Endothelial cell of umbilical vein (primary cell): Measurements from ENCODE around the gene BAG5. TPM values are rescaled to one million over a fixed set of nuclear protein-coding genes. Genes with fewer than 3 reads are reported as not detected.

Experiments used
- BruUV-seq: library from RNA; stranded (reverse); fragments of 400-500 nt; replicated peaks from 2 replicates; lab custom pipeline; 2021; lab: Mats Ljungman, UMichigan
- CTCF ChIA-PET: fragments of 300-600, 350-600 bp; sonication (Branson Sonifier 250); formaldehyde crosslinking; loops from one replicate; lab custom pipeline; 2021; ENCODE audit warnings: antibody characterized with exemption, inconsistent platforms; lab: Charles Lee
- POLR2A ChIA-PET: fragments of 300-600, 350-600 bp; sonication (Branson Sonifier 250); formaldehyde crosslinking; loops from one replicate; lab custom pipeline; 2021; ENCODE audit warnings: antibody characterized with exemption, inconsistent platforms; lab: Charles Lee
- DNase-seq: peaks from one replicate; pipeline ENCODE4 v3.0.0-alpha.2; 2011; ENCODE audit warnings: low read depth, low spot score
- FAIRE-seq: peaks from 2 replicates; lab custom pipeline; 2011; peaks lifted over from hg19 to GRCh38; lab: Jason Lieb, UNC
- H2AFZ ChIP-seq: 2 replicates; pipeline ENCODE4 v1.6.0; 2012; ENCODE audit warnings: low read depth, low read length, control low read depth, inconsistent platforms
- H3K27ac ChIP-seq: 2 replicates; pipeline ENCODE4 v1.5.1; 2011; ENCODE audit warnings: low read depth, mild to moderate bottlenecking, control low read depth, low read length, moderate library complexity; ENCODE audit not compliant: insufficient read depth
- H3K27me3 ChIP-seq, 2 experiments: 2 replicates each; pipeline versions ENCODE4 v1.6.0 to v1.6.1; 2011; ENCODE audit warnings: low read length in 2 of 2, mixed read lengths in 1 of 2; ENCODE audit not compliant: control insufficient read depth in 2 of 2, insufficient read depth in 2 of 2
- H3K36me3 ChIP-seq, 2 experiments: 2 replicates in 1 of 2; 3 replicates in 1 of 2; pipeline ENCODE4 v1.5.1; 2011; ENCODE audit warnings: low read length in 2 of 2, mild to moderate bottlenecking in 1 of 2, moderate library complexity in 1 of 2; ENCODE audit not compliant: control insufficient read depth in 2 of 2, insufficient read depth in 2 of 2; ENCODE audit errors: extremely low read depth in 1 of 2
- H3K4me1 ChIP-seq: 3 replicates; pipeline ENCODE4 v1.5.1; 2011; ENCODE audit warnings: mild to moderate bottlenecking, low read length; ENCODE audit not compliant: control insufficient read depth, insufficient read depth; ENCODE audit errors: extremely low read depth
- H3K4me2 ChIP-seq: 2 replicates; pipeline ENCODE4 v1.6.1; 2011; ENCODE audit warnings: low read length, control low read depth, mixed read lengths; ENCODE audit not compliant: insufficient read depth
- H3K4me3 ChIP-seq, 3 experiments: fragments of 200-600 bp in 1 of 3; sonication (generic), shearing (Covaris generic) in 1 of 3; replicated peaks in 1 of 3; 2 replicates each; pipeline ENCODE4 v1.5.1; 2011 to 2016; ENCODE audit warnings: control low read depth in 3 of 3, low read length in 3 of 3, mild to moderate bottlenecking in 2 of 3, inconsistent platforms in 1 of 3, low read depth in 1 of 3, moderate library complexity in 1 of 3; ENCODE audit not compliant: insufficient read depth in 1 of 3
- H3K79me2 ChIP-seq: 2 replicates; pipeline ENCODE4 v1.6.0; 2012; ENCODE audit warnings: low read length, inconsistent platforms; ENCODE audit not compliant: control insufficient read depth, insufficient read depth
- H3K9ac ChIP-seq: replicated peaks from 2 replicates; pipeline ENCODE3; 2011; ENCODE audit warnings: low read length, control low read depth; ENCODE audit not compliant: insufficient read depth; ENCODE audit errors: extremely low read depth
- H3K9me1 ChIP-seq: replicated peaks from 3 replicates; pipeline ENCODE4 v1.6.0; 2011; ENCODE audit warnings: mild to moderate bottlenecking, low read length; ENCODE audit not compliant: control insufficient read depth, insufficient read depth; ENCODE audit errors: extremely low read depth
- H3K9me3 ChIP-seq: replicated peaks from 2 replicates; pipeline ENCODE4 v1.5.1; 2012; ENCODE audit warnings: low read length, inconsistent platforms; ENCODE audit not compliant: control insufficient read depth, insufficient read depth
- H4K20me1 ChIP-seq: replicated peaks from 2 replicates; pipeline ENCODE3; 2011; ENCODE audit warnings: mild to moderate bottlenecking, low read length; ENCODE audit not compliant: control insufficient read depth, insufficient read depth; ENCODE audit errors: extremely low read depth
- EZH2 ChIP-seq: IDR thresholded peaks from 2 replicates; pipeline ENCODE4 v1.6.1; 2012; ENCODE audit warnings: borderline replicate concordance, low read depth, mild to moderate bottlenecking, moderate library complexity, low read length, inconsistent platforms; ENCODE audit not compliant: severe bottlenecking
- FOS ChIP-seq: IDR thresholded peaks from 2 replicates; pipeline ENCODE4 v1.6.1; 2011; ENCODE audit warnings: mild to moderate bottlenecking, low read length, moderate library complexity, borderline replicate concordance; ENCODE audit not compliant: insufficient read depth
- GATA2 ChIP-seq: IDR thresholded peaks from 2 replicates; pipeline ENCODE4 v1.7.0; 2011; ENCODE audit warnings: low read depth, mild to moderate bottlenecking, moderate library complexity, mixed read lengths, low read length; ENCODE audit not compliant: insufficient read length, insufficient read depth
- JUN ChIP-seq: IDR thresholded peaks from 2 replicates; pipeline ENCODE4 v1.6.1; 2011; ENCODE audit warnings: borderline replicate concordance, low read depth; ENCODE audit not compliant: insufficient read length, insufficient read depth
- MYC ChIP-seq: IDR thresholded peaks from one replicate; pipeline ENCODE4 v1.6.1; 2011; ENCODE audit warnings: mild to moderate bottlenecking, low read depth, low read length
- POLR2A ChIP-seq: IDR thresholded peaks from 2 replicates; pipeline ENCODE4 v1.6.1; 2012; ENCODE audit warnings: low read depth, mild to moderate bottlenecking, control low read depth, low read length
- POLR2AphosphoS5 ChIP-seq: IDR thresholded peaks from 2 replicates; pipeline ENCODE4 v1.6.1; 2012; ENCODE audit warnings: low read depth, mild to moderate bottlenecking, control low read depth, low read length, moderate library complexity; ENCODE audit not compliant: insufficient read depth
- dilution Hi-C: fragments of 300-500 bp; cut with MboI; formaldehyde crosslinking; loops from one replicate; pipeline ENCODE4 v1.15.0; 2019; ENCODE audit warnings: low sequenced_read_pairs; ENCODE audit not compliant: extremely low pct_ligation_motif_present
- intact Hi-C: fragments of 100-400 bp; cut with micrococcal nuclease; formaldehyde crosslinking; loops from one replicate; pipeline ENCODE4 v1.10.0; 2022
- polyA plus RNA-seq, 4 experiments: library from polyadenylated mRNA; depleted of rRNA in 3 of 4; stranded (reverse) in 3 of 4; unstranded in 1 of 4; fragments of >200 nt; gene quantifications; 2 replicates each; pipeline versions ENCODE4 v1.2.1 to v1.2.3, GENCODE V29; 2011 to 2012; ENCODE audit warnings: missing spikeins in 1 of 4
- total RNA-seq: library from RNA; stranded (reverse); gene quantifications from 2 replicates; pipeline ENCODE4 v1.2.3, GENCODE V29; 2021
- TF ChIP-seq, protein P1 (sequence below), 2 donors: IDR thresholded peaks; 1 replicate in 1 of 2; 2 replicates in 1 of 2; pipeline ENCODE4 v1.5.1; 2011; ENCODE audit warnings: low read length in 2 of 2, mild to moderate bottlenecking in 2 of 2, moderate library complexity in 2 of 2, control low read depth in 1 of 2, inconsistent platforms in 1 of 2, low read depth in 1 of 2; ENCODE audit not compliant: insufficient read depth in 1 of 2; ENCODE audit errors: extremely low read depth in 1 of 2
- TF ChIP-seq, protein P2 (sequence below): IDR thresholded peaks from 2 replicates; pipeline ENCODE4 v1.6.1; 2011; ENCODE audit not compliant: insufficient read depth, insufficient read length

Gene BAG5
- total and polyA plus RNA-seq, 2 donors (not counting 3 experiments of a cell fraction or from before 2014, with no cell fraction given): 6.3 to 32.5 TPM

DNA sequence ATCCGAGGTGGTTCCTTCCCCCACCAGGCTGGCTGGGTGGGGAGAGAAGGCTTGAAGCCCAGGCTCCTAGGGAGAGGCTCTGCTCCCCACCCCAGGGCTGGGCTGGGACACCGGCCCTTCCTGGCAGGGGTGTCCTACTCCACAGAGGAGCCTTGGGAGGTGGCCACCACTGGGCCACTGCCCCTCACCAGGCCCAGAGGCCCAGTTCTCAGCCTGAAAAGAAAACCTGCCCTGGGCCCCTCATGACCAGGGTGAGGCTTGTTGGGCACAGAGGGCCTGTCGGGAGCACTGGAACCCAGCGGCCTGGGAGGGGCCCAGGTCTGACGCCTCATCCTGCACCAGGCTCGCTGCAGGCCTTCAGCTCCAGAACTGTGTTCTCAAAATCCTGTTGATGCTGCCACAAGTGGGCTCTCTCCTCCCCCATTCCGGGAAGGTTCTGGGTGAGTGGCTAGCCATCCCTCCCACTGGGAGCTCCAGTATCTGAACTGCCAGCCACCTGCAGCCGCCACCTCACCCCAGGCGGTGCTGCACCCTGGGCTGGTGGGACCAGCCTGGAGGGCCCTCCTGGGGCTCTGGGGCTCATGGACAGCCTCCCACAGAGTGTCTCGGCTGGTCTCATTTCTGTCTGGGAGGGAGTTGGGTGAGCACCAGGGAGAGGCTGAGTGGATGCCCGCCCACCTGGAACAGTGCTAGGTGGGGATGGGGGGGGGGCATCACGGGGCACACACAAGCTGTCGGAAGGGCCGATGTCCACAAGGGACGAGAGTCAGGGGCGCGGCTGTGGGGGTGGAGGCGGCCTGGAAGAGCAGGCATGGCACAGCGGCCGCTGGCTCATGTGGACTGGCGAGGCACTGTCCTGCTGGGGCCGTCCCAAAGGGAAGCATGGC, 11.8 kb downstream of the BAG5 start:
- Histone ChIP-seq H3K4me3 (no peak overlapping the region), H3K9ac (no peak overlapping the region), H3K36me3 (no peaks in the 10 kb centered on the region), H3K4me1 (no peaks in the 10 kb centered on the region), H3K4me2 (no peak overlapping the region), H3K27me3 (no peaks in the 10 kb centered on the region), H3K79me2 (no peaks in the 10 kb centered on the region), H2AFZ (no peak overlapping the region), H3K9me1 (no peaks in the 10 kb centered on the region), H3K9me3 (no peaks in the 10 kb centered on the region), H4K20me1 (no peaks in the 10 kb centered on the region), H3K27ac (no peak overlapping the region)
- DNase-seq (no peak), FAIRE-seq (no peak)
- BruUV-seq: no TSS peak
- intact Hi-C loops (no loop called here), dilution Hi-C loops (no loop called here)
- CTCF ChIA-PET: interaction anchor here (0.9 to 14.4 kb wide), 3 partner anchors 32 to 51 kb away, joined by 4 to 209 read pairs (median 16); partner anchors contain the start of gene CKB
- POLR2A ChIA-PET: no interaction called here
- no peak for TF ChIP-seq JUN
- TF ChIP-seq FOS: no peak
- TF ChIP-seq, protein P1, sequence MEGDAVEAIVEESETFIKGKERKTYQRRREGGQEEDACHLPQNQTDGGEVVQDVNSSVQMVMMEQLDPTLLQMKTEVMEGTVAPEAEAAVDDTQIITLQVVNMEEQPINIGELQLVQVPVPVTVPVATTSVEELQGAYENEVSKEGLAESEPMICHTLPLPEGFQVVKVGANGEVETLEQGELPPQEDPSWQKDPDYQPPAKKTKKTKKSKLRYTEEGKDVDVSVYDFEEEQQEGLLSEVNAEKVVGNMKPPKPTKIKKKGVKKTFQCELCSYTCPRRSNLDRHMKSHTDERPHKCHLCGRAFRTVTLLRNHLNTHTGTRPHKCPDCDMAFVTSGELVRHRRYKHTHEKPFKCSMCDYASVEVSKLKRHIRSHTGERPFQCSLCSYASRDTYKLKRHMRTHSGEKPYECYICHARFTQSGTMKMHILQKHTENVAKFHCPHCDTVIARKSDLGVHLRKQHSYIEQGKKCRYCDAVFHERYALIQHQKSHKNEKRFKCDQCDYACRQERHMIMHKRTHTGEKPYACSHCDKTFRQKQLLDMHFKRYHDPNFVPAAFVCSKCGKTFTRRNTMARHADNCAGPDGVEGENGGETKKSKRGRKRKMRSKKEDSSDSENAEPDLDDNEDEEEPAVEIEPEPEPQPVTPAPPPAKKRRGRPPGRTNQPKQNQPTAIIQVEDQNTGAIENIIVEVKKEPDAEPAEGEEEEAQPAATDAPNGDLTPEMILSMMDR (IDR thresholded peaks at IDR 0.05; ENCODE audit: extremely low read depth in 1 of 2, insufficient read depth in 1 of 2, low read depth in 1 of 2, low read length in 2 of 2): no peak
- no peak for TF ChIP-seq POLR2AphosphoS5
- TF ChIP-seq POLR2A: no peak
- TF ChIP-seq, protein P2, sequence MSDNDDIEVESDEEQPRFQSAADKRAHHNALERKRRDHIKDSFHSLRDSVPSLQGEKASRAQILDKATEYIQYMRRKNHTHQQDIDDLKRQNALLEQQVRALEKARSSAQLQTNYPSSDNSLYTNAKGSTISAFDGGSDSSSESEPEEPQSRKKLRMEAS: no peak
- TF ChIP-seq GATA2: no peak
- TF ChIP-seq MYC: no peak
- TF ChIP-seq EZH2: no peak
